Endothelial cell of umbilical vein (primary cell): ENCODE data around the gene CDH23.

Source experiments
- EZH2 ChIP-seq: IDR thresholded peaks from 2 replicates; pipeline ENCODE4 v1.6.1; 2012; ENCODE audit warnings: borderline replicate concordance, low read depth, mild to moderate bottlenecking, moderate library complexity, low read length, inconsistent platforms; ENCODE audit not compliant: severe bottlenecking
- POLR2A ChIP-seq: IDR thresholded peaks from 2 replicates; pipeline ENCODE4 v1.6.1; 2012; ENCODE audit warnings: low read depth, mild to moderate bottlenecking, control low read depth, low read length
- POLR2AphosphoS5 ChIP-seq: IDR thresholded peaks from 2 replicates; pipeline ENCODE4 v1.6.1; 2012; ENCODE audit warnings: low read depth, mild to moderate bottlenecking, control low read depth, low read length, moderate library complexity; ENCODE audit not compliant: insufficient read depth
- TF ChIP-seq, protein P1 (sequence below), 2 donors: IDR thresholded peaks; 1 replicate in 1 of 2; 2 replicates in 1 of 2; pipeline ENCODE4 v1.5.1; 2011; ENCODE audit warnings: low read length in 2 of 2, mild to moderate bottlenecking in 2 of 2, moderate library complexity in 2 of 2, control low read depth in 1 of 2, inconsistent platforms in 1 of 2, low read depth in 1 of 2; ENCODE audit not compliant: insufficient read depth in 1 of 2; ENCODE audit errors: extremely low read depth in 1 of 2

DNA sequence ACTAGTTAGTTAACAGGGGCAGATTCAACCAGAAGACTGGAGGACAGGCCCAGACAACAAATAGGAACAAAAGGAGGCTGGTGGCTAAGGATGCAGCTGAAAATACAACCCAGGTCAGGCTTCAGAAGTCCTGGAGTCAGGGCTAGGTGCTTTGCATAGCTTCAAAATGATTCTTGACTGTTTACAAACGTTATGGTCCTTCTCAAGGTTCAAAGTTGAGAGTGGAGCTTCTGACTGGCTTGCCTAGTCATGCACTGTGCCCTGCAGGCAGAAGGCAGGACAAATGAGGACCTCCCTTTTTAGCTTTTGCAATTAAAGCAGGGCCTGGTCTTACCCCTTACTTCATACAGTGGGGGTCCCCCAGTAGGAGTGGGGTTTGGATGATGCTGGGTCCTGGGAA, 4.4 kb upstream of the CDH23 start:
- TF ChIP-seq, protein P1, sequence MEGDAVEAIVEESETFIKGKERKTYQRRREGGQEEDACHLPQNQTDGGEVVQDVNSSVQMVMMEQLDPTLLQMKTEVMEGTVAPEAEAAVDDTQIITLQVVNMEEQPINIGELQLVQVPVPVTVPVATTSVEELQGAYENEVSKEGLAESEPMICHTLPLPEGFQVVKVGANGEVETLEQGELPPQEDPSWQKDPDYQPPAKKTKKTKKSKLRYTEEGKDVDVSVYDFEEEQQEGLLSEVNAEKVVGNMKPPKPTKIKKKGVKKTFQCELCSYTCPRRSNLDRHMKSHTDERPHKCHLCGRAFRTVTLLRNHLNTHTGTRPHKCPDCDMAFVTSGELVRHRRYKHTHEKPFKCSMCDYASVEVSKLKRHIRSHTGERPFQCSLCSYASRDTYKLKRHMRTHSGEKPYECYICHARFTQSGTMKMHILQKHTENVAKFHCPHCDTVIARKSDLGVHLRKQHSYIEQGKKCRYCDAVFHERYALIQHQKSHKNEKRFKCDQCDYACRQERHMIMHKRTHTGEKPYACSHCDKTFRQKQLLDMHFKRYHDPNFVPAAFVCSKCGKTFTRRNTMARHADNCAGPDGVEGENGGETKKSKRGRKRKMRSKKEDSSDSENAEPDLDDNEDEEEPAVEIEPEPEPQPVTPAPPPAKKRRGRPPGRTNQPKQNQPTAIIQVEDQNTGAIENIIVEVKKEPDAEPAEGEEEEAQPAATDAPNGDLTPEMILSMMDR (IDR thresholded peaks at IDR 0.05; ENCODE audit: extremely low read depth in 1 of 2, insufficient read depth in 1 of 2, low read depth in 1 of 2, low read length in 2 of 2): no peak
- TF ChIP-seq POLR2AphosphoS5 (no peak), EZH2 (no peak), POLR2A (no peak)
